Measurements from ENCODE around the gene SCN4B.

DNA sequence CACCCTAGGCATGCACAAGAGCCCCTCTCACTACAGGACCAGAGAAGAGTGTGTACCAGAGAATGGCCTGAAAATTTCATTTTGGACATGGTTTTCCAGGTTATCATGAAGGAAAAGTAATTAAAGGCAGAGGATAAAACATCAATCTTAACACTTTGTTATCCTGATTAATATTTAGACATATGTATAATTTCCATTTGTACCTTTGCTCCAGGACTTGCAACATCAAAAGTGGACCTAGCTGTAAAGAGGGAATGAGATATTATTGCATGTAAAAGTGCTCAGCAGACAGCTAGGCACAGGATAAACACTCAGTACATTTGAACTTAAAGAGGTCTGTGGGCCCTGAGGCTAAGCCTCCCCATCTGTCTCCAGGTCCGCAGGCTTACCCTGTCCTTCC is 2.0 kb upstream of the SCN4B start:
- TF ChIP-seq, protein P1, sequence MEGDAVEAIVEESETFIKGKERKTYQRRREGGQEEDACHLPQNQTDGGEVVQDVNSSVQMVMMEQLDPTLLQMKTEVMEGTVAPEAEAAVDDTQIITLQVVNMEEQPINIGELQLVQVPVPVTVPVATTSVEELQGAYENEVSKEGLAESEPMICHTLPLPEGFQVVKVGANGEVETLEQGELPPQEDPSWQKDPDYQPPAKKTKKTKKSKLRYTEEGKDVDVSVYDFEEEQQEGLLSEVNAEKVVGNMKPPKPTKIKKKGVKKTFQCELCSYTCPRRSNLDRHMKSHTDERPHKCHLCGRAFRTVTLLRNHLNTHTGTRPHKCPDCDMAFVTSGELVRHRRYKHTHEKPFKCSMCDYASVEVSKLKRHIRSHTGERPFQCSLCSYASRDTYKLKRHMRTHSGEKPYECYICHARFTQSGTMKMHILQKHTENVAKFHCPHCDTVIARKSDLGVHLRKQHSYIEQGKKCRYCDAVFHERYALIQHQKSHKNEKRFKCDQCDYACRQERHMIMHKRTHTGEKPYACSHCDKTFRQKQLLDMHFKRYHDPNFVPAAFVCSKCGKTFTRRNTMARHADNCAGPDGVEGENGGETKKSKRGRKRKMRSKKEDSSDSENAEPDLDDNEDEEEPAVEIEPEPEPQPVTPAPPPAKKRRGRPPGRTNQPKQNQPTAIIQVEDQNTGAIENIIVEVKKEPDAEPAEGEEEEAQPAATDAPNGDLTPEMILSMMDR (IDR thresholded peaks at IDR 0.05), result no peak
- no peak for TF ChIP-seq EZH2 (IDR thresholded peaks at IDR 0.05)

All from neural progenitor cell (in vitro differentiated cells).